ENCODE data around the gene CA6.

Gene CA6

GRCh38 chr1:8966606-8967005, 20.9 kb downstream of the CA6 start:
- no peak for TF ChIP-seq CEBPB (IDR thresholded peaks at IDR 0.05)
- TF ChIP-seq EP300 (IDR thresholded peaks at IDR 0.05; ENCODE audit: borderline replicate concordance) = no peak
- no peak for TF ChIP-seq TEAD4 (IDR thresholded peaks at IDR 0.05)
- TF ChIP-seq TCF12 (IDR thresholded peaks at IDR 0.05; ENCODE audit: low read depth) = no peak
- TF ChIP-seq RAD21 (IDR thresholded peaks at IDR 0.05; ENCODE audit: low read depth) = no peak
- no peak for TF ChIP-seq CREB1 (IDR thresholded peaks at IDR 0.05; ENCODE audit: low read depth)
- TF ChIP-seq MAX (IDR thresholded peaks at IDR 0.05) = no peak
- TF ChIP-seq ZBTB7A (IDR thresholded peaks at IDR 0.05; ENCODE audit: low read depth) = no peak

GRCh38 chr1:8969937-8970336, 24.3 kb downstream of the CA6 start:
- TF ChIP-seq YY1 (IDR thresholded peaks at IDR 0.05; ENCODE audit: low read depth) (no peak), TEAD4 (IDR thresholded peaks at IDR 0.05) (no peak), USF1 (IDR thresholded peaks at IDR 0.05) (no peak), NFIC (IDR thresholded peaks at IDR 0.05) (no peak), CREB1 (IDR thresholded peaks at IDR 0.05; ENCODE audit: low read depth) (no peak), EGR1 (IDR thresholded peaks at IDR 0.05) (no peak), TCF12 (IDR thresholded peaks at IDR 0.05; ENCODE audit: low read depth) (no peak), CEBPB (IDR thresholded peaks at IDR 0.05) (no peak), REST (IDR thresholded peaks at IDR 0.05; ENCODE audit: low read depth) (no peak), EP300 (IDR thresholded peaks at IDR 0.05; ENCODE audit: borderline replicate concordance) (no peak), MAX (IDR thresholded peaks at IDR 0.05) (no peak), ZBTB7A (IDR thresholded peaks at IDR 0.05; ENCODE audit: low read depth) (no peak), TAF1 (IDR thresholded peaks at IDR 0.05; ENCODE audit: low read depth) (no peak), FOXM1 (IDR thresholded peaks at IDR 0.05; ENCODE audit: borderline replicate concordance, low read depth) (no peak), RAD21 (IDR thresholded peaks at IDR 0.05; ENCODE audit: low read depth) (no peak)

- TF ChIP-seq USF1 (IDR thresholded peaks at IDR 0.05) = no peak
- no peak for TF ChIP-seq MAX (IDR thresholded peaks at IDR 0.05)
- TF ChIP-seq ZBTB7A (IDR thresholded peaks at IDR 0.05; ENCODE audit: low read depth) = no peak
- TF ChIP-seq EP300 (IDR thresholded peaks at IDR 0.05; ENCODE audit: borderline replicate concordance) = no peak
- no peak for TF ChIP-seq REST (IDR thresholded peaks at IDR 0.05; ENCODE audit: low read depth)
- TF ChIP-seq CEBPB (IDR thresholded peaks at IDR 0.05) = no peak
- no peak for TF ChIP-seq TAF1 (IDR thresholded peaks at IDR 0.05; ENCODE audit: low read depth)
- no peak for TF ChIP-seq EGR1 (IDR thresholded peaks at IDR 0.05)
- TF ChIP-seq YY1 (IDR thresholded peaks at IDR 0.05; ENCODE audit: low read depth) = no peak
- no peak for TF ChIP-seq RAD21 (IDR thresholded peaks at IDR 0.05; ENCODE audit: low read depth)
- TF ChIP-seq TCF12 (IDR thresholded peaks at IDR 0.05; ENCODE audit: low read depth) = no peak
- no peak for TF ChIP-seq NFIC (IDR thresholded peaks at IDR 0.05)
- no peak for TF ChIP-seq TEAD4 (IDR thresholded peaks at IDR 0.05)
- no peak for TF ChIP-seq CREB1 (IDR thresholded peaks at IDR 0.05; ENCODE audit: low read depth)
- TF ChIP-seq FOXM1 (IDR thresholded peaks at IDR 0.05; ENCODE audit: borderline replicate concordance, low read depth) = no peak
These were observed 25.2 kb downstream of the CA6 start for GRCh38 chr1:8970870-8971337.

GRCh38 chr1:8974551-8974950, 28.9 kb downstream of the CA6 start:
- TF ChIP-seq TEAD4 (IDR thresholded peaks at IDR 0.05) (no peak), USF1 (IDR thresholded peaks at IDR 0.05) (no peak), CREB1 (IDR thresholded peaks at IDR 0.05; ENCODE audit: low read depth) (no peak), EP300 (IDR thresholded peaks at IDR 0.05; ENCODE audit: borderline replicate concordance) (no peak), CEBPB (IDR thresholded peaks at IDR 0.05) (no peak)

GRCh38 chr1:8976338-8976737, 30.7 kb downstream of the CA6 start:
- TF ChIP-seq ZBTB7A (IDR thresholded peaks at IDR 0.05; ENCODE audit: low read depth) (no peak), REST (IDR thresholded peaks at IDR 0.05; ENCODE audit: low read depth) (no peak), EGR1 (IDR thresholded peaks at IDR 0.05) (no peak), TCF12 (IDR thresholded peaks at IDR 0.05; ENCODE audit: low read depth) (no peak), TAF1 (IDR thresholded peaks at IDR 0.05; ENCODE audit: low read depth) (no peak)
